SU-DHL-6 (cell line): Measurements from ENCODE around the gene TUFT1.

Source experiments
- H2AFZ ChIP-seq: fragments of 200-600 bp; sonication (generic); 2 replicates; pipeline ENCODE4 v1.6.1; 2014; ENCODE audit warnings: low read depth, mild to moderate bottlenecking, moderate library complexity, mixed read lengths, antibody characterized with exemption, low read length; ENCODE audit not compliant: severe bottlenecking
- H3F3A ChIP-seq: fragments of 200-600 bp; shearing (Covaris generic); 2 replicates; pipeline ENCODE4 v1.6.0; 2016; ENCODE audit warnings: antibody characterized with exemption, mild to moderate bottlenecking; ENCODE audit not compliant: insufficient read depth
- H3K27ac ChIP-seq: fragments of 200-600 bp; sonication (generic); 2 replicates; pipeline ENCODE4 v1.5.1; 2016; ENCODE audit warnings: low read depth, mild to moderate bottlenecking, low read length, moderate library complexity, mixed read lengths
- H3K27me3 ChIP-seq: fragments of 200-600 bp; sonication (generic), shearing (Covaris generic); 2 replicates; pipeline ENCODE4 v1.6.0; 2014; ENCODE audit warnings: mild to moderate bottlenecking, low read length
- H3K36me3 ChIP-seq: fragments of 200-600 bp; sonication (generic); 2 replicates; pipeline ENCODE4 v1.6.1; 2014; ENCODE audit warnings: mild to moderate bottlenecking, low read length, mixed read lengths
- H3K4me2 ChIP-seq: fragments of 300-600, 200-600 bp; shearing (Covaris generic), sonication (generic); 2 replicates; pipeline ENCODE4 v1.6.0; 2014; ENCODE audit warnings: low read length, low read depth, mild to moderate bottlenecking; ENCODE audit not compliant: poor library complexity, severe bottlenecking
- H3K4me3 ChIP-seq: fragments of 200-600 bp; sonication (generic); 2 replicates; pipeline ENCODE4 v1.5.1; 2014; ENCODE audit warnings: antibody characterized with exemption, low read length, mild to moderate bottlenecking, mixed read lengths; ENCODE audit not compliant: insufficient read depth, poor library complexity, severe bottlenecking
- H3K79me2 ChIP-seq: fragments of 200-600 bp; sonication (generic); 2 replicates; pipeline ENCODE4 v1.6.1; 2014; ENCODE audit warnings: mild to moderate bottlenecking, low read length, moderate library complexity; ENCODE audit not compliant: insufficient read depth
- H3K9ac ChIP-seq: fragments of 200-600 bp; sonication (generic); 2 replicates; pipeline ENCODE4 v1.7.0; 2014; ENCODE audit warnings: mild to moderate bottlenecking, low read length
- H3K9me2 ChIP-seq: fragments of 200-600 bp; sonication (generic); replicated peaks from 2 replicates; pipeline ENCODE4 v1.6.1; 2014; ENCODE audit warnings: low read length; ENCODE audit not compliant: insufficient read depth
- H3K9me3 ChIP-seq: fragments of 200-600 bp; sonication (generic); 2 replicates; pipeline ENCODE4 v1.6.1; 2014; ENCODE audit warnings: low read length, mixed read lengths; ENCODE audit not compliant: insufficient read depth
- H4K20me1 ChIP-seq: fragments of 200-600 bp; sonication (generic); 2 replicates; pipeline ENCODE4 v1.6.1; 2014; ENCODE audit warnings: low read depth, mild to moderate bottlenecking, antibody characterized with exemption, low read length, moderate library complexity, mixed read lengths
- EZH2phosphoT487 ChIP-seq: fragments of 200-600 bp; sonication (generic), shearing (Covaris generic); conservative IDR thresholded peaks from 2 replicates; pipeline ENCODE4 v1.6.1; 2018; ENCODE audit warnings: mild to moderate bottlenecking, antibody characterized with exemption, low read length, moderate library complexity, mixed read lengths
- TF ChIP-seq, protein P1 (sequence below): fragments of 200-600 bp; sonication (generic); IDR thresholded peaks from one replicate; pipeline ENCODE4 v1.5.1; 2017; ENCODE audit warnings: antibody characterized with exemption, mild to moderate bottlenecking, low read length, moderate library complexity; ENCODE audit not compliant: insufficient read depth, poor library complexity, severe bottlenecking

The TUFT1 gene

GRCh38 chr1:151629278-151629677, 89.2 kb downstream of the TUFT1 start:
- no peak overlapping the region for H3K9ac ChIP-seq
- H3K9me3 ChIP-seq, result no peaks in the 10 kb centered on the region
- no peaks in the 10 kb centered on the region for H3K27me3 ChIP-seq
- H3K4me2 ChIP-seq, result no peak overlapping the region
- no peak overlapping the region for H3K4me3 ChIP-seq
- H3K27ac ChIP-seq, result no peak overlapping the region
- no peaks in the 10 kb centered on the region for H4K20me1 ChIP-seq
- H3K9me2 ChIP-seq, result no peaks in the 10 kb centered on the region
- TF ChIP-seq, protein P1, sequence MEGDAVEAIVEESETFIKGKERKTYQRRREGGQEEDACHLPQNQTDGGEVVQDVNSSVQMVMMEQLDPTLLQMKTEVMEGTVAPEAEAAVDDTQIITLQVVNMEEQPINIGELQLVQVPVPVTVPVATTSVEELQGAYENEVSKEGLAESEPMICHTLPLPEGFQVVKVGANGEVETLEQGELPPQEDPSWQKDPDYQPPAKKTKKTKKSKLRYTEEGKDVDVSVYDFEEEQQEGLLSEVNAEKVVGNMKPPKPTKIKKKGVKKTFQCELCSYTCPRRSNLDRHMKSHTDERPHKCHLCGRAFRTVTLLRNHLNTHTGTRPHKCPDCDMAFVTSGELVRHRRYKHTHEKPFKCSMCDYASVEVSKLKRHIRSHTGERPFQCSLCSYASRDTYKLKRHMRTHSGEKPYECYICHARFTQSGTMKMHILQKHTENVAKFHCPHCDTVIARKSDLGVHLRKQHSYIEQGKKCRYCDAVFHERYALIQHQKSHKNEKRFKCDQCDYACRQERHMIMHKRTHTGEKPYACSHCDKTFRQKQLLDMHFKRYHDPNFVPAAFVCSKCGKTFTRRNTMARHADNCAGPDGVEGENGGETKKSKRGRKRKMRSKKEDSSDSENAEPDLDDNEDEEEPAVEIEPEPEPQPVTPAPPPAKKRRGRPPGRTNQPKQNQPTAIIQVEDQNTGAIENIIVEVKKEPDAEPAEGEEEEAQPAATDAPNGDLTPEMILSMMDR, result no peak
- no peak for TF ChIP-seq EZH2phosphoT487
- peaks cover 8% of the 10 kb centered on the region; the same call in 1 of the 2 replicates for H3K79me2 ChIP-seq
- no peaks in the 10 kb centered on the region for H3K36me3 ChIP-seq
- H2AFZ ChIP-seq, result no peak overlapping the region
- peaks cover 5% of the 10 kb centered on the region; the same call in 1 of the 2 replicates for H3F3A ChIP-seq
